WI38 (cell line): ENCODE data around the gene GCA.

Source experiments
- H3K4me3 ChIP-seq: 2 replicates; pipeline ENCODE4 v1.5.1; 2011; ENCODE audit warnings: low read depth, mild to moderate bottlenecking, control low read depth, low read length
- CTCF ChIP-seq: IDR thresholded peaks from 2 replicates; pipeline ENCODE4 v1.5.1; 2012; ENCODE audit warnings: low read depth, mild to moderate bottlenecking, control low read depth, low read length

The GCA gene

GRCh38 chr2:162328424-162329157, 15.3 kb upstream of the GCA start:
- no peak overlapping the region for H3K4me3 ChIP-seq
- TF ChIP-seq CTCF, result no peak

GRCh38 chr2:162330881-162331280, 13.1 kb upstream of the GCA start:
- H3K4me3 ChIP-seq, result no peak overlapping the region
- no peak for TF ChIP-seq CTCF

- H3K4me3 ChIP-seq, result no peak overlapping the region
- TF ChIP-seq CTCF, result no peak; the same call in 1 of the 2 replicates
These were observed 10.0 kb upstream of the GCA start for GRCh38 chr2:162333968-162334367.

- no peak overlapping the region for H3K4me3 ChIP-seq
- TF ChIP-seq CTCF, result no peak
These were observed 6.1 kb upstream of the GCA start for GRCh38 chr2:162337868-162338267.

GRCh38 chr2:162340822-162341221, 3.1 kb upstream of the GCA start:
- TF ChIP-seq CTCF, result no peak
- H3K4me3 ChIP-seq, result no peak overlapping the region

- TF ChIP-seq CTCF, result no peak
- H3K4me3 ChIP-seq, result no peak overlapping the region
These were observed 1.6 kb upstream of the GCA start for GRCh38 chr2:162342321-162342720.

GRCh38 chr2:162342841-162343240, 1.1 kb upstream of the GCA start:
- no peak overlapping the region for H3K4me3 ChIP-seq
- no peak for TF ChIP-seq CTCF
